C4-2B (cell line): ENCODE data around the gene KRT20.

Experiments used
- ZFX ChIP-seq: fragments of 450-650 bp; IDR thresholded peaks from 2 replicates; pipeline ENCODE4 v1.6.1; 2017
- TF ChIP-seq, protein P1 (sequence below): fragments of 450-650 bp; conservative IDR thresholded peaks from 2 replicates; pipeline ENCODE4 v1.5.1; 2017; ENCODE audit warnings: mild to moderate bottlenecking

DNA sequence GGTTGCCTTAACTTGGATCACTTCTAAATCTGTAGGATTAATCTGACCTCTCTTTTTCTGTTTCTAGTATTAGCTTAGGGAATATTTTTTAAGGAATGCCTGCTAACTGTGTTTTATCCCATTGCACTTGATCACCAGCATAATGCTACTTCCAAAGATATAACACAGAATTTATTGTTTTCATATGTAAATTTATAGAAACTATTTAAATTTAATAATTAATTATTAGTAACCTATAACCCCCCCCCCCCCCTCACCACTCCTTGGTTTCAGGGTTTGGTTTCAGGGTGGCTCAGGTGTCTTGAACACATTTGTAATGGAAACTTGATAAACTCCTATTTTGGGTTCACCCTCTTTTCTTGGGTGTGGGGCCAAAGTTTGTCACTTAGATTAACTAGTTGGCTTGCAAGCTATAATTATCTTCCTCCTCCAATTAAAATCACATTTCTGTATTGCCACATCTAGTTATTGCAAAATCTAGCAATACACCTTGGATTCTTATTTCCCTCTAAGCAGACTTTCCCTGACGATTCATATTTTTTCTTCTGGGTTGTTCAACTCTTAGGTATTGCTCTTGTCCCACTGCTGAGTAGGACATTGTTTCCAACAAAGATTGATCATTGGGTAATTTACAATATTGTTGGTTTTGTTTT lies 36.3 kb downstream of the KRT20 start:
- TF ChIP-seq, protein P1, sequence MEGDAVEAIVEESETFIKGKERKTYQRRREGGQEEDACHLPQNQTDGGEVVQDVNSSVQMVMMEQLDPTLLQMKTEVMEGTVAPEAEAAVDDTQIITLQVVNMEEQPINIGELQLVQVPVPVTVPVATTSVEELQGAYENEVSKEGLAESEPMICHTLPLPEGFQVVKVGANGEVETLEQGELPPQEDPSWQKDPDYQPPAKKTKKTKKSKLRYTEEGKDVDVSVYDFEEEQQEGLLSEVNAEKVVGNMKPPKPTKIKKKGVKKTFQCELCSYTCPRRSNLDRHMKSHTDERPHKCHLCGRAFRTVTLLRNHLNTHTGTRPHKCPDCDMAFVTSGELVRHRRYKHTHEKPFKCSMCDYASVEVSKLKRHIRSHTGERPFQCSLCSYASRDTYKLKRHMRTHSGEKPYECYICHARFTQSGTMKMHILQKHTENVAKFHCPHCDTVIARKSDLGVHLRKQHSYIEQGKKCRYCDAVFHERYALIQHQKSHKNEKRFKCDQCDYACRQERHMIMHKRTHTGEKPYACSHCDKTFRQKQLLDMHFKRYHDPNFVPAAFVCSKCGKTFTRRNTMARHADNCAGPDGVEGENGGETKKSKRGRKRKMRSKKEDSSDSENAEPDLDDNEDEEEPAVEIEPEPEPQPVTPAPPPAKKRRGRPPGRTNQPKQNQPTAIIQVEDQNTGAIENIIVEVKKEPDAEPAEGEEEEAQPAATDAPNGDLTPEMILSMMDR = no peak
- no peak for TF ChIP-seq ZFX
